Keratinocyte (primary cell): ENCODE measurements around the gene GYS1.

Experiments
- EZH2 ChIP-seq: IDR thresholded peaks from one replicate; pipeline ENCODE4 v1.6.1; 2012; ENCODE audit warnings: inconsistent platforms, mild to moderate bottlenecking, low read length, moderate library complexity
- TF ChIP-seq, protein P1 (sequence below), 3 experiments: IDR thresholded peaks in 1 of 3; conservative IDR thresholded peaks in 1 of 3; optimal IDR thresholded peaks in 1 of 3; 2 replicates in 2 of 3; 3 replicates in 1 of 3; pipeline versions ENCODE3 to v1.5.1; 2011; ENCODE audit warnings: low read length in 3 of 3, mild to moderate bottlenecking in 3 of 3, moderate library complexity in 2 of 3, control low read depth in 1 of 3, inconsistent platforms in 1 of 3; ENCODE audit not compliant: insufficient read depth in 2 of 3; ENCODE audit errors: extremely low read depth in 1 of 3

GRCh38 chr19:48963371-48964204 is 29.5 kb downstream of the GYS1 start:
- TF ChIP-seq, protein P1, sequence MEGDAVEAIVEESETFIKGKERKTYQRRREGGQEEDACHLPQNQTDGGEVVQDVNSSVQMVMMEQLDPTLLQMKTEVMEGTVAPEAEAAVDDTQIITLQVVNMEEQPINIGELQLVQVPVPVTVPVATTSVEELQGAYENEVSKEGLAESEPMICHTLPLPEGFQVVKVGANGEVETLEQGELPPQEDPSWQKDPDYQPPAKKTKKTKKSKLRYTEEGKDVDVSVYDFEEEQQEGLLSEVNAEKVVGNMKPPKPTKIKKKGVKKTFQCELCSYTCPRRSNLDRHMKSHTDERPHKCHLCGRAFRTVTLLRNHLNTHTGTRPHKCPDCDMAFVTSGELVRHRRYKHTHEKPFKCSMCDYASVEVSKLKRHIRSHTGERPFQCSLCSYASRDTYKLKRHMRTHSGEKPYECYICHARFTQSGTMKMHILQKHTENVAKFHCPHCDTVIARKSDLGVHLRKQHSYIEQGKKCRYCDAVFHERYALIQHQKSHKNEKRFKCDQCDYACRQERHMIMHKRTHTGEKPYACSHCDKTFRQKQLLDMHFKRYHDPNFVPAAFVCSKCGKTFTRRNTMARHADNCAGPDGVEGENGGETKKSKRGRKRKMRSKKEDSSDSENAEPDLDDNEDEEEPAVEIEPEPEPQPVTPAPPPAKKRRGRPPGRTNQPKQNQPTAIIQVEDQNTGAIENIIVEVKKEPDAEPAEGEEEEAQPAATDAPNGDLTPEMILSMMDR (optimal IDR thresholded peaks at IDR 0.05 in 1 of 3, IDR thresholded peaks at IDR 0.05 in 1 of 3, conservative IDR thresholded peaks at IDR 0.05 in 1 of 3; ENCODE audit: extremely low read depth in 1 of 3, insufficient read depth in 2 of 3, low read length in 3 of 3), result no peak
- no peak for TF ChIP-seq EZH2
